Measurements from ENCODE around the gene CFAP97D2.
A peak's percentile ranks its signal among the peaks of the same experiment; 100 is the strongest.

Gene CFAP97D2

GRCh38 chr13:114179087-114179658 lies at the start of gene CFAP97D2:
CFAP97D2 (plus strand) TSS chr13:114179257; CDS start chr13:114179331, 74 bp downstream.
- Histone ChIP-seq H3K9me2 (replicated peaks; ENCODE audit: control insufficient read depth, low read length) (no peaks in the 10 kb centered on the region), H3K9me3 (ENCODE audit: control insufficient read depth, insufficient read depth, low read length) (no peaks in the 10 kb centered on the region), H3K27me3 (ENCODE audit: control insufficient read depth, low read length) (no peaks in the 10 kb centered on the region), H3F3A (ENCODE audit: control insufficient read depth, insufficient read depth) (no peaks in the 10 kb centered on the region), H3K36me3 (ENCODE audit: control insufficient read depth, low read length) (no peaks in the 10 kb centered on the region), H3K4me2 (ENCODE audit: low read length) (no peak within 1 kb of the TSS), H3K79me2 (ENCODE audit: control insufficient read depth, low read length) (no peaks in the 10 kb centered on the region), H3K4me1 (ENCODE audit: control insufficient read depth, low read length) (no peaks in the 10 kb centered on the region), H3K4me3 (ENCODE audit: low read length) (no peak within 1 kb of the TSS), H3K27ac (ENCODE audit: low read depth, low read length) (no peak within 1 kb of the TSS), H4K20me1 (ENCODE audit: control insufficient read depth, insufficient read depth, low read depth, low read length) (no peaks in the 10 kb centered on the region)
- no peak for TF ChIP-seq CTCF (IDR thresholded peaks at IDR 0.05; ENCODE audit: low read depth, low read length, poor library complexity, severe bottlenecking)
- no peak for TF ChIP-seq EZH2phosphoT487 (IDR thresholded peaks at IDR 0.05; ENCODE audit: borderline replicate concordance, low read length)

- H3K9me3 ChIP-seq (ENCODE audit: control insufficient read depth, insufficient read depth, low read length), result no peaks in the 10 kb centered on the region
- H3K79me2 ChIP-seq (ENCODE audit: control insufficient read depth, low read length), result no peaks in the 10 kb centered on the region
- H3K9me2 ChIP-seq (replicated peaks; ENCODE audit: control insufficient read depth, low read length), result no peaks in the 10 kb centered on the region
- H3K27me3 ChIP-seq (ENCODE audit: control insufficient read depth, low read length), result peaks cover 32% of the 10 kb centered on the region
- peak overlapping the region; percentile 63 for H3K4me3 ChIP-seq (ENCODE audit: low read length)
- H3K4me1 ChIP-seq (ENCODE audit: control insufficient read depth, low read length), result peaks cover 56% of the 10 kb centered on the region
- peaks cover 17% of the 10 kb centered on the region for H3F3A ChIP-seq (ENCODE audit: control insufficient read depth, insufficient read depth)
- H3K36me3 ChIP-seq (ENCODE audit: control insufficient read depth, low read length), result no peaks in the 10 kb centered on the region
- peaks cover 10% of the 10 kb centered on the region for H4K20me1 ChIP-seq (ENCODE audit: control insufficient read depth, insufficient read depth, low read depth, low read length)
- no peak for TF ChIP-seq CTCF (IDR thresholded peaks at IDR 0.05; ENCODE audit: low read depth, low read length, poor library complexity, severe bottlenecking)
- no peak for TF ChIP-seq EZH2phosphoT487 (IDR thresholded peaks at IDR 0.05; ENCODE audit: borderline replicate concordance, low read length)
- H3K4me2 ChIP-seq (ENCODE audit: low read length), result peak overlapping the region; percentile 74
- peak overlapping the region; percentile 63 for H3K27ac ChIP-seq (ENCODE audit: low read depth, low read length)
Measured at GRCh38 chr13:114129649-114130062, 49.4 kb upstream of the CFAP97D2 start.

- H3K36me3 ChIP-seq (ENCODE audit: control insufficient read depth, low read length), result no peaks in the 10 kb centered on the region
- H3K9me2 ChIP-seq (replicated peaks; ENCODE audit: control insufficient read depth, low read length), result no peaks in the 10 kb centered on the region
- H3F3A ChIP-seq (ENCODE audit: control insufficient read depth, insufficient read depth), result peaks cover 19% of the 10 kb centered on the region
- H3K4me3 ChIP-seq (ENCODE audit: low read length), result peak overlapping the region; percentile 63; the same call in 1 of the 2 replicates
- TF ChIP-seq EZH2phosphoT487 (IDR thresholded peaks at IDR 0.05; ENCODE audit: borderline replicate concordance, low read length) (no peak), CTCF (IDR thresholded peaks at IDR 0.05; ENCODE audit: low read depth, low read length, poor library complexity, severe bottlenecking) (no peak)
- H4K20me1 ChIP-seq (ENCODE audit: control insufficient read depth, insufficient read depth, low read depth, low read length), result peaks cover 10% of the 10 kb centered on the region
- H3K9me3 ChIP-seq (ENCODE audit: control insufficient read depth, insufficient read depth, low read length), result no peaks in the 10 kb centered on the region
- peak overlapping the region; percentile 63; the same call in 1 of the 2 replicates for H3K27ac ChIP-seq (ENCODE audit: low read depth, low read length)
- H3K27me3 ChIP-seq (ENCODE audit: control insufficient read depth, low read length), result peaks cover 39% of the 10 kb centered on the region
- H3K4me2 ChIP-seq (ENCODE audit: low read length), result peak overlapping the region; percentile 74
- H3K79me2 ChIP-seq (ENCODE audit: control insufficient read depth, low read length), result no peaks in the 10 kb centered on the region
- H3K4me1 ChIP-seq (ENCODE audit: control insufficient read depth, low read length), result peaks cover 55% of the 10 kb centered on the region
Measured at GRCh38 chr13:114130131-114130836, 48.8 kb upstream of the CFAP97D2 start.

Measured in DOHH2 (cell line).